Measurements from ENCODE around the gene ITIH3.

ITIH3 gene

DNA sequence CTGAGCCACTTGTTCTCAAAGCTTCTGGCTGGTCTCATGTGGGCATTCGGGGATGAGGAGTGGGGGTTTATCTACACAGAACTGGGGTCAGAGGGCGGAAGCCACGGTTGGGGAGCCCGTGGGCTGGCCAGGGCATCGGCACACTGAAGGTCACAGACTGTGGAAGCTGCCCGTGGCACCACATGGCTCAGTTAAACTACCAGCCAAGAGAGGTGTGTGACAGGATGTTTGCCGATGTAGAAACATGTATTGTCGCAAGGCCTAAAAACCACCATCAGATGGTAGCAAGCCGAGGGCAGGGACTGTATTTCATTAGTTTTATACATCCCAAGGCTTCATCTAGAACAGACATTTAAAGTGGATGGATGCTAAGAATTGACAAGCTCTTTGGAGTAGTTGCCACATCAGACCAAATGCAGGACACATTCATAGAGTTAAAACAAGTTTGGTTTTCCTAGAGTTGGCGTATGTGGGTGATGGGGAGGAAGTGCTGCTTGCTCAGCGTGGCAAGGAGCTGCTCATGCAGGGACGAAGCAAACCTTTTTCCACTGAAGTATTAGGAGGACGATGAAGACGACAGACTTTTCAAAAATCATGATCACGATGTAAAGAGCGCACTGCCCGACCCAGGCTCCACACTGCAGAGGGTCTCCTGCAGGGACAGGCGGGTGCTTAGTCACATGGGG lies 49.8 kb downstream of the ITIH3 start:
- Histone ChIP-seq H3K9me3 (replicated peaks; ENCODE audit: low read length) (no peaks in the 10 kb centered on the region), H3K4me3 (ENCODE audit: low read length) (no peak overlapping the region), H3K36me3 (ENCODE audit: insufficient read depth, low read length) (peaks cover 7% of the 10 kb centered on the region), H3K27me3 (ENCODE audit: control insufficient read depth, insufficient read depth, low read length) (no peaks in the 10 kb centered on the region), H3K4me1 (ENCODE audit: control insufficient read depth, insufficient read depth, low read length) (peaks cover 22% of the 10 kb centered on the region), H3K4me2 (ENCODE audit: low read length) (no peak overlapping the region), H3K9ac (ENCODE audit: low read depth, low read length) (no peak overlapping the region)

DNA sequence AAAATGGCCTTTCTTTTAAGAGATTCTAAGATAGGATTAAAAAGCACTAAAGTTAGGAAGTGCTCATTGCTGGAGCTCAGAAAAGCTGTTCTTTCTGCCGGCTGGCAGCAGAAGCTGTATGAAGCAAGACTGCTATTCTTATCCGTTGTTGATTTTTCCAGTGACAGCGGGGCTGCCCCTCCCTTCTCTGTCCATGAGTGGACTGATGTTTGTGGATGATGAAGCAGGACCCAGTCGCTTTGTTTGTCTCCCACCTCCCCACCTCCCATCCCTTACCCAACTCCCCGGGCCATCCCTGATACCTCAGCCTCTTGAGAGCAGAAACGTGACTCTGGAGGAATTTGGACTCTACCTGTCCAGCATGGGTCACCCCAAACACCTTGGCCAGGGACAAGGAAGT lies 50.6 kb downstream of the ITIH3 start:
- H3K9ac ChIP-seq (ENCODE audit: low read depth, low read length): no peak overlapping the region
- no peaks in the 10 kb centered on the region for H3K9me3 ChIP-seq (replicated peaks; ENCODE audit: low read length)
- H3K4me1 ChIP-seq (ENCODE audit: control insufficient read depth, insufficient read depth, low read length): peaks cover 22% of the 10 kb centered on the region
- no peaks in the 10 kb centered on the region for H3K27me3 ChIP-seq (ENCODE audit: control insufficient read depth, insufficient read depth, low read length)
- H3K4me3 ChIP-seq (ENCODE audit: low read length): no peak overlapping the region
- peaks cover 7% of the 10 kb centered on the region for H3K36me3 ChIP-seq (ENCODE audit: insufficient read depth, low read length)
- H3K4me2 ChIP-seq (ENCODE audit: low read length): no peak overlapping the region

GRCh38 chr3:52845691-52846431 lies 51.3 kb downstream of the ITIH3 start:
- Histone ChIP-seq H3K4me1 (ENCODE audit: control insufficient read depth, insufficient read depth, low read length) (peaks cover 22% of the 10 kb centered on the region), H3K9ac (ENCODE audit: low read depth, low read length) (no peak overlapping the region)

DNA sequence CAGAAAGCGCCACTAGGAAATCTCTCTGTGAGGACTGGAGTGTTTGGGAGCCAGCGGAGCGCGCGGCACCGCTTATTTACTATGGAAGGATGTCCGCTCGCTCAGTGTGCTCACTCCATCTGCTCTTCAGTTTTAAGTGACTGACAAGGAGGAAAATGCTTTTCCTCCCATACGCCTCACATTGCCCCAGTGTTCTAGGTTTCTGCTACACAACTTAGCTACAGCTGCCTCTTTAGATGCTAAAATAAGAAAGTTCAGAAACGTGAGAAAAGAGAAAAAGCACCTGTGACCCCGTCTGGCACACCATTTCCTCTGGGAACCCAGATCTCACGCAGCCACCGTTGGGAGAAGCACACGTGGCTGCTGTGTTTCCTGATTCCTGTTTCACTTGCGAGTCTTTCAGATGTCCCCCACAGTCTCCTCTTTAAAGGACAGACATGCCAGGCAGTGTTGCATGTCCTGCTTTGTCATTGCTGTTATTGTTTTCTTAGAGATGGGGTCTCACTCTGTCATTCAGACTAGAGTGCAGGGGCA lies 51.9 kb downstream of the ITIH3 start:
- H3K9ac ChIP-seq (ENCODE audit: low read depth, low read length): no peak overlapping the region
- no peaks in the 10 kb centered on the region for H3K27me3 ChIP-seq (ENCODE audit: control insufficient read depth, insufficient read depth, low read length)
- no peak overlapping the region for H3K4me2 ChIP-seq (ENCODE audit: low read length)
- H3K4me3 ChIP-seq (ENCODE audit: low read length): no peak overlapping the region
- no peaks in the 10 kb centered on the region for H3K9me3 ChIP-seq (replicated peaks; ENCODE audit: low read length)
- H3K4me1 ChIP-seq (ENCODE audit: control insufficient read depth, insufficient read depth, low read length): peaks cover 20% of the 10 kb centered on the region
- peaks cover 7% of the 10 kb centered on the region for H3K36me3 ChIP-seq (ENCODE audit: insufficient read depth, low read length)

More at GRCh38 chr3:52845691-52846431, 51.3 kb downstream of the ITIH3 start:
- Histone ChIP-seq H3K27me3 (ENCODE audit: control insufficient read depth, insufficient read depth, low read length) (no peaks in the 10 kb centered on the region), H3K36me3 (ENCODE audit: insufficient read depth, low read length) (peaks cover 7% of the 10 kb centered on the region), H3K4me2 (ENCODE audit: low read length) (no peak overlapping the region), H3K4me3 (ENCODE audit: low read length) (no peak overlapping the region), H3K9me3 (replicated peaks; ENCODE audit: low read length) (no peaks in the 10 kb centered on the region)

DNA sequence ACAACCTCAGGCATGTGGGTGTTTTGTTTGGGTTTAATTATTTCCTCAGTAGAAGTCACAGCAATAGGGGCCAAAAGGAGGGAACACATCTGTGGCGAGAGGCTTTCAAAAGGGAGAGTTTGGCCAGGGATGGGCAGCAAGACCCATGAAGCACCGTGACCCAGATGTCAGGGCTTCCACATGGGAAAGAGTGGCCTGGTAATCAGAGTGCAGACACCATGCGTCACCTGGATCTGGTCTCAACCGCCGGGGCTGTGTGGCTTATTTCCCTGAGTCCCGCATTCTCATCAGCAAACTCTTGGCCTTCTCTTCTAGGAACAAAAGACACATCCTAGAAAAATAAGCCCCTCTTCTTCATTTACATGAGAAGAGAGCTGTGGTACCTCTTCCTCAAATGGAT lies 52.6 kb downstream of the ITIH3 start:
- no peak overlapping the region for H3K9ac ChIP-seq (ENCODE audit: low read depth, low read length)
- H3K4me2 ChIP-seq (ENCODE audit: low read length): no peak overlapping the region
- H3K9me3 ChIP-seq (replicated peaks; ENCODE audit: low read length): no peaks in the 10 kb centered on the region
- peaks cover 19% of the 10 kb centered on the region for H3K4me1 ChIP-seq (ENCODE audit: control insufficient read depth, insufficient read depth, low read length)
- no peaks in the 10 kb centered on the region for H3K27me3 ChIP-seq (ENCODE audit: control insufficient read depth, insufficient read depth, low read length)
- no peak overlapping the region for H3K4me3 ChIP-seq (ENCODE audit: low read length)
- peaks cover 12% of the 10 kb centered on the region for H3K36me3 ChIP-seq (ENCODE audit: insufficient read depth, low read length)

DNA sequence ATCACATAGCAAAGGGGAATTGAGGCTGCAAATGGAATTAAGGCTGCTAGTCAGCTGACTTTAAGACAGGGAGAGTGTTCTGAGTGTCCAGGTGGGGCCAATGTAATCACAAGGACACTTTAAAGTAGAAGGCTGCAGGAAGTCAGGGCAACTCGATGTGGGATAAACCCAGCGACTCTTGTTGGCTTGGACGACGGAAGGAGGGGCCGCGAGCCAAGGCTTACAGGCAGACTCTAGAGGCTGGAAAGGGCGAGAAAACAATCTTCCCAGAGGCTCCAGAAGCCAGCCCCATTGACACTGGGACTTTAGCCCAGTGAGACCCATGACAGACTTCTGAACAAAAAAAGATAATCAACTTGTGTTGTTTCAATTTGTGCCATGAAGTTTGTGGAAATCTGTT lies 53.1 kb downstream of the ITIH3 start:
- no peak overlapping the region for H3K4me2 ChIP-seq (ENCODE audit: low read length)
- no peaks in the 10 kb centered on the region for H3K27me3 ChIP-seq (ENCODE audit: control insufficient read depth, insufficient read depth, low read length)
- no peaks in the 10 kb centered on the region for H3K9me3 ChIP-seq (replicated peaks; ENCODE audit: low read length)
- H3K4me1 ChIP-seq (ENCODE audit: control insufficient read depth, insufficient read depth, low read length): peaks cover 19% of the 10 kb centered on the region
- peaks cover 12% of the 10 kb centered on the region for H3K36me3 ChIP-seq (ENCODE audit: insufficient read depth, low read length)
- no peak overlapping the region for H3K9ac ChIP-seq (ENCODE audit: low read depth, low read length)
- H3K4me3 ChIP-seq (ENCODE audit: low read length): no peak overlapping the region

DNA sequence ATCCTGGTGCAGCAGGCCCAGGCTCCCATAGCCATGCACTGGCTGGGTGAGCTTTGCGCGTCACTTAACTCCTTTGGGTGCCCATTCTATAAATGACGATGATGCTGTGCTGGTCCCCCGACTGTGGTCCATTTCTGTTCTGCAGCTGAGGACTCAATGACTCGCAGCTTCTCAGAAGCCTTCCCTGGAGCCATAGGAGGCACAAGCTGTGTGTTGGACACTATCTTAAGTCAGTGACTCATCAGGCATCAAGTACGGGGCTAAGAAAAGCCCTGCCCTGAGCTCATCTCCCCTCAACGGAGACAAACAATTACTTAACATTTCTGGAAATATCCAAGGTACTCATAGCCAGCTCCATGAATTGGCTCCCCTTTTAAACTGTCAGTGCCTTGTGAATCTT lies 54.0 kb downstream of the ITIH3 start:
- H3K9ac ChIP-seq (ENCODE audit: low read depth, low read length): no peak overlapping the region
- no peak overlapping the region for H3K4me3 ChIP-seq (ENCODE audit: low read length)
- no peaks in the 10 kb centered on the region for H3K9me3 ChIP-seq (replicated peaks; ENCODE audit: low read length)
- H3K36me3 ChIP-seq (ENCODE audit: insufficient read depth, low read length): peaks cover 12% of the 10 kb centered on the region
- no peaks in the 10 kb centered on the region for H3K27me3 ChIP-seq (ENCODE audit: control insufficient read depth, insufficient read depth, low read length)
- H3K4me1 ChIP-seq (ENCODE audit: control insufficient read depth, insufficient read depth, low read length): peaks cover 19% of the 10 kb centered on the region
- no peak overlapping the region for H3K4me2 ChIP-seq (ENCODE audit: low read length)

DNA sequence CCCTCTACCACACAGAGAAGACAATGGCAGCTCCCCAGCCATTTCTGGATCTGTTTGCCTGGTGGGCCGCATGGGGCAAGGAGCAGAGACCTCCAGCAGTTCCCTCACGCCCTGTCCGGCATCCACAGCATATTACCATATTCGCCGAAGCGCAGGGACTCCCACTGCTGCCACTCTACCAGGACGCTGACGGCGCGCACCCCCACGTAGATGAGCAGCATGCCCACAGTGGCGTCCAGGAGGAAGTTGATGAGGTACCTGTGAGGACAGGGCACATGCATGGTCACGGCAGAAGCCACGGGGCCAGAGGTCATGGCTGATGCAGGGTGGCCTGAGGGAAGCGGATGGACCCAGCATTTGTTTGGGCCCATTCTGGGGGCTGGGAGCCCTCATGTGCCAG lies 55.1 kb downstream of the ITIH3 start:
- Histone ChIP-seq H3K4me1 (ENCODE audit: control insufficient read depth, insufficient read depth, low read length) (peaks cover 19% of the 10 kb centered on the region), H3K9me3 (replicated peaks; ENCODE audit: low read length) (no peaks in the 10 kb centered on the region), H3K4me3 (ENCODE audit: low read length) (no peak overlapping the region), H3K9ac (ENCODE audit: low read depth, low read length) (no peak overlapping the region), H3K27me3 (ENCODE audit: control insufficient read depth, insufficient read depth, low read length) (no peaks in the 10 kb centered on the region), H3K4me2 (ENCODE audit: low read length) (no peak overlapping the region), H3K36me3 (ENCODE audit: insufficient read depth, low read length) (peaks cover 12% of the 10 kb centered on the region)

- Histone ChIP-seq H3K4me3 (ENCODE audit: low read length) (no peak overlapping the region), H3K9me3 (replicated peaks; ENCODE audit: low read length) (no peaks in the 10 kb centered on the region), H3K4me1 (ENCODE audit: control insufficient read depth, insufficient read depth, low read length) (peaks cover 9% of the 10 kb centered on the region), H3K9ac (ENCODE audit: low read depth, low read length) (no peak overlapping the region), H3K4me2 (ENCODE audit: low read length) (no peak overlapping the region), H3K27me3 (ENCODE audit: control insufficient read depth, insufficient read depth, low read length) (no peaks in the 10 kb centered on the region), H3K36me3 (ENCODE audit: insufficient read depth, low read length) (peaks cover 12% of the 10 kb centered on the region)
Observed at GRCh38 chr3:52851348-52851747, 56.8 kb downstream of the ITIH3 start.

DNA sequence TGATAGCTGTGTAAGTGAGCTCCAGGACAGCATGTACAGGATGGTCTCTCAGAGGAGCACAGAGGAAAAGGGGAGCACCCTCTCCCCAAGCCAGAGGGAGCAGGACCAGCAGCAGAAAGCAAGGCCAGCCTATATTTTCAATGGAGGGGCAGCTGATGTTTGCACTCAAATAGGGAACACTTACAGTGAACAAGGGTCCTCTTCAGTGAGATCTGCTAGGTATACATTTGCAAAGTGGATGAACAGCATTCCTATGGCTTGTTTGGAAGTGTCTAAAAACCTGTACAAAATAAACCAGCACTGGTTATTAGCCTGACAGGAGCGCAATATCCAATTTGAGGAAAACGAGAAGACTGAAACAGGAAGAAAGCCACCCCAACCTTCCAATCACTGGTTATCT lies 57.8 kb downstream of the ITIH3 start:
- Histone ChIP-seq H3K4me3 (ENCODE audit: low read length) (no peak overlapping the region), H3K36me3 (ENCODE audit: insufficient read depth, low read length) (peaks cover 9% of the 10 kb centered on the region), H3K4me2 (ENCODE audit: low read length) (no peak overlapping the region), H3K9me3 (replicated peaks; ENCODE audit: low read length) (no peaks in the 10 kb centered on the region), H3K4me1 (ENCODE audit: control insufficient read depth, insufficient read depth, low read length) (peaks cover 9% of the 10 kb centered on the region), H3K9ac (ENCODE audit: low read depth, low read length) (no peak overlapping the region), H3K27me3 (ENCODE audit: control insufficient read depth, insufficient read depth, low read length) (no peaks in the 10 kb centered on the region)

DNA sequence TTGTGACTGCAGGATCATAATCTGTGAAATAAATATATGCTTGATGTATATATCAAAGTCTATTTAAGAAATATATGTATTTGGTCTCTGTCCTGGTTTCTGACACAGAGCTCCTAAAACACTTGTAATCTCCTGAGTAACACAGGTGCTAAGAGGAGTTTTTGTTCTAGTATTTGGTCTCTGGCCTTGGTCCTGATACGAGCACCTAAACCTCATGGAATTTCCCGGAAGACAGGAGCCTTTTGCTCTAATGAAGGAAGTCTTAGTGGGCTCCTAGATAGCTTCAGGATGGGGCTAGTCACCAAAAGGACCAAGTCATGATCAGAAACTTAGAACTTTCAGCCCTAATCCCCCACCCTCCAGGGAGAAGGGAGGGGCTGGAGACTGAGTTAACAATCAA lies 59.4 kb downstream of the ITIH3 start:
- H3K4me1 ChIP-seq (ENCODE audit: control insufficient read depth, insufficient read depth, low read length): peaks cover 2% of the 10 kb centered on the region
- no peaks in the 10 kb centered on the region for H3K27me3 ChIP-seq (ENCODE audit: control insufficient read depth, insufficient read depth, low read length)
- no peak overlapping the region for H3K4me3 ChIP-seq (ENCODE audit: low read length)
- H3K9me3 ChIP-seq (replicated peaks; ENCODE audit: low read length): no peaks in the 10 kb centered on the region
- H3K9ac ChIP-seq (ENCODE audit: low read depth, low read length): no peak overlapping the region
- H3K4me2 ChIP-seq (ENCODE audit: low read length): no peak overlapping the region
- H3K36me3 ChIP-seq (ENCODE audit: insufficient read depth, low read length): peaks cover 5% of the 10 kb centered on the region

- Histone ChIP-seq H3K4me1 (ENCODE audit: control insufficient read depth, insufficient read depth, low read length) (no peaks in the 10 kb centered on the region), H3K4me3 (ENCODE audit: low read length) (no peak overlapping the region), H3K9ac (ENCODE audit: low read depth, low read length) (no peak overlapping the region), H3K27me3 (ENCODE audit: control insufficient read depth, insufficient read depth, low read length) (no peaks in the 10 kb centered on the region), H3K9me3 (replicated peaks; ENCODE audit: low read length) (no peaks in the 10 kb centered on the region), H3K4me2 (ENCODE audit: low read length) (no peak overlapping the region), H3K36me3 (ENCODE audit: insufficient read depth, low read length) (peaks cover 4% of the 10 kb centered on the region)
Observed at GRCh38 chr3:52856666-52857065, 62.1 kb downstream of the ITIH3 start.

All from skeletal muscle satellite cell (primary cell).